Measurements from ENCODE around the gene F13A1. TPM values are rescaled to one million over a fixed set of nuclear protein-coding genes. Genes with fewer than 3 reads are reported as not detected.

Gene F13A1
- total RNA-seq, 1 experiment from 2014 or later, result 0.03 TPM

DNA sequence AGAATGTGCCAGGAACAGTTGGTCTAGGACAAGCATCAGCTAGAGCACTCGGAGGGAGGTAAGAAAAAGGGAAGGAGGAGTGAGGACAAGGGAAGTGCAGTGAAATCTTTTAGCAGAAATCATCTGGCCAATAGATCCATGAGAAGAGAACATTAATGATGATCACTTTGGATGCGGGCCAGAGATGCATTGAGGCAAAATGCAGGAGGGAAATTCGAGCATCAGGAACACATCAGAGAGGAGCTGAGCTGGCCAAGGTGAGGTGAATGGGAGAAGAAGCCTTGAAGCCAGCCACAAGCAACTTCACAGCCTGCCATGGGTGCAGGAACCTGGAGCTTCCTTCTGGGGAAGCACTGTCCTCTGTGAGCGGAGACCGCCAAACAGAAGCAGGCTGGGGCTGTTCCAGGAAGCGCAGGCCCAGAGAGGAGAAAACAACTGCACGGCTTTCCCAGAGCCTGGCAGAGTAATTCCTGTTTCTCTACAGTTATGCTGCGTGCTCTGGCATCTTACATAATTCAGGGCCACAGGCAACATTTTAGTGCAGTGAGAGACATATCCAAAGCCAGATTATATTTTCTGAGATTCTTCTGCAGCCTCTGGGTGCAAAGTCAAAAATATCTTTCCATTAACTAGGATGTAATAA lies 143.8 kb downstream of the F13A1 start:
- in situ Hi-C loops (cut with HindIII; ENCODE audit: low pct_unique_long_range_greater_than_20kb, low sequenced_read_pairs), result no loop called here
- DNase-seq (ENCODE audit: low read depth, low spot score), result no peak

- in situ Hi-C loops (cut with HindIII; ENCODE audit: low pct_unique_long_range_greater_than_20kb, low sequenced_read_pairs), result no loop called here
- DNase-seq (ENCODE audit: low read depth, low spot score), result no peak
These were observed 144.3 kb downstream of the F13A1 start for GRCh38 chr6:6176127-6176526.

GRCh38 chr6:6169141-6169540 lies 151.3 kb downstream of the F13A1 start:
- no peak for DNase-seq (ENCODE audit: low read depth, low spot score)
- in situ Hi-C loops (cut with HindIII; ENCODE audit: low pct_unique_long_range_greater_than_20kb, low sequenced_read_pairs), result no loop called here

- DNase-seq (ENCODE audit: low read depth, low spot score), result no peak
- in situ Hi-C loops (cut with HindIII; ENCODE audit: low pct_unique_long_range_greater_than_20kb, low sequenced_read_pairs), result no loop called here
These were observed 154.4 kb downstream of the F13A1 start for GRCh38 chr6:6166064-6166463.

DNA sequence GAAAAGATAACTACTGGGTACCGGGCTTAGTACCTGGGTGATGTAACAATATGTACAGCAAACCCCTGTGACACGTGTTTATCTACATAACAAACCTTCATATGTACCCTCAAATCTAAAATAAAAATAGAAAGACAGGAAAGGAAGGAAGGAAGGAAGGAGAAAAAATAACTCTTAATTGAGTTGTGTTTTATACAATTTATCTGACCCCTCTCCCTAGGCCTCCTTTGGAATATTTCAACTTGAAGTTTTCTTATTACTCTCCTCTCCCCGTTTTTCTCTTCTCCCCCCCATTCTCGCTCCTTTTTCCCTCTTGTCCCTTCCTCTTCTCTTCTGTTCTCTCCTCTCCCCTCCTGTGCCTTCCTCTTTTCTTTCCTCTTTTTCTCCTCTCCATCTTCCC lies 156.1 kb downstream of the F13A1 start:
- no peak for DNase-seq (ENCODE audit: low read depth, low spot score)
- in situ Hi-C loops (cut with HindIII; ENCODE audit: low pct_unique_long_range_greater_than_20kb, low sequenced_read_pairs), result no loop called here

- in situ Hi-C loops (cut with HindIII; ENCODE audit: low pct_unique_long_range_greater_than_20kb, low sequenced_read_pairs), result no loop called here
- DNase-seq (ENCODE audit: low read depth, low spot score), result no peak
These were observed 166.1 kb downstream of the F13A1 start for GRCh38 chr6:6154335-6154734.

DNA sequence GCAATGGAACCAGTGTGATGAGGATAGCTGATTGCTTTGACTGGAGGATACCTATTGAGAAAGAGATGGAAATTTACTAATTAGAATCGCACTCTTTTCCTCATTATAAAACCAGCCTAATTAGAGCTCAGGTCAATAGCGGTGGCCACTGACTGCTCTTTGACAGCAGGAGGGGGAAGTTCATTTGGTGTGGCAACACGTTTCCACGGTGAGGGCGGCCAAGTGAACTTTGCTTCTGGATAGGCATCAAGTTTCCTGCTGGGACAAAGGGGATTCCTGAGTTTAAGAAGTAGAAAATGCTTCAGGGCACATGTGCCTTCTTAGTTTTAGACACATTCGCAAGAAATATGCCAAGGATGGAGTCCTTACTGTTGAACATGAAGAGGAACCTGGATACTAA lies 168.4 kb downstream of the F13A1 start:
- no peak for DNase-seq (ENCODE audit: low read depth, low spot score)
- in situ Hi-C loops (cut with HindIII; ENCODE audit: low pct_unique_long_range_greater_than_20kb, low sequenced_read_pairs), result no loop called here

GRCh38 chr6:6148192-6148815 lies 172.2 kb downstream of the F13A1 start:
- in situ Hi-C loops (cut with HindIII; ENCODE audit: low pct_unique_long_range_greater_than_20kb, low sequenced_read_pairs), result no loop called here
- DNase-seq (ENCODE audit: low read depth, low spot score), result no peak

- in situ Hi-C loops (cut with HindIII; ENCODE audit: low pct_unique_long_range_greater_than_20kb, low sequenced_read_pairs), result no loop called here
- DNase-seq (ENCODE audit: low read depth, low spot score), result peak; percentile 93
These were observed 188.9 kb downstream of the F13A1 start for GRCh38 chr6:6131492-6132109.

DNA sequence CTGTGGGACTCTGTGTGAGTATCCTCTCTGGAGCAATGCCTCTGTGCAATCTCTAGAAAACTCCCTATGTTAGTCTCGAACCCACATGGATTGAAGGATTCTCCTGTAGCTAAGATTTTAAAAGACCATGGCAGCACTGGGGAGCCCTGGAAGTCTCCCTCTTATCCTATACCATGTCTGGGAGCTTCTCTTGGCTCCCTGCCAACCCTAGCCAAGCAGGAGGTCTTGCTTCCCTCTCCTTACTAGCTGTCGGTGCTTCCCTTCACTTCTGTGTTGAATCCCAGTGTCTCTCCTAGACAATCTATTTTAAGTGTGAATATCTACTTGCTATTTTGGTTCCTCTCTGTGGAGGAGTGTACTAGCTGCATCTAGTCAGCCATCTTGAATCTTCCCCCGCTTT lies 195.0 kb downstream of the F13A1 start:
- in situ Hi-C loops (cut with HindIII; ENCODE audit: low pct_unique_long_range_greater_than_20kb, low sequenced_read_pairs), result no loop called here
- no peak for DNase-seq (ENCODE audit: low read depth, low spot score)

DNA sequence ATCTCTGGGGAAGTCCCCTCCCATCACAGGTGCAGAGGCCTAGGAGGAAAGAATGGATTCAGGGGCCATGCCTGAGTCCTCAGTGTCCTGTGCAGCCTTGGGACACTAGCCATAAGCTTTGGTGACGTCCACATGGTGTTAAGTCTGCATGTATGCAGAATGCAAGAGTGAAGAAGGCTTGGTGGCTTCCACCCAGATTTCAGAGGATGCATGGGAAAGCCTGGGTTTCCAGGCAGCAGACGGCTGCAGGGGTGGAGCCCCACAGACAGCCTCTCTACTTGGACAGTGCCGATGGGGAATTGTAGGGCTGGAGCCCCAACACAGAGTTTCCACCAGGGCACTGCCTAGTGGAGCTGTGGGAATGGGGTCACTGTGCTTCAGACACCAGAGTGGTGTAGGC lies 196.7 kb downstream of the F13A1 start:
- in situ Hi-C loops (cut with HindIII; ENCODE audit: low pct_unique_long_range_greater_than_20kb, low sequenced_read_pairs), result no loop called here

DNA sequence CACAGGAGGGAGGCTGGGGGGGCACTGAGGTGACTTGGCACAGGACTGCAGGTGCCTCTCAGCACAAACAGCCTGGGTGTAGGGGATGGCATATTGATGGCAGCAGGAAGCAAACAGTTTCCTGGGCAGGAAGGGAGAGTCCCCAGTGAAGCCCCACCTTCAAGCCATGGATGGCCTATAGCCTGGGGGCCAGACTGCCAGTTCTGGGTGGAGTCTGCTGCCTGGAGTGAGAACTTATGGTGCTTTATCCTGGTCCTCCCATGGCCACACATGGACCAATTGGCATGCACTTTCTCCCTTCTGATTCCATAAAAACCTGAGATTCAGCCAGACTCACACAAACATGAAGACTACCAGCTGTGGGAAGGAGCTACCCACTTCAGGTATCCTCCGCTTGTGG lies 198.5 kb downstream of the F13A1 start:
- in situ Hi-C loops (cut with HindIII; ENCODE audit: low pct_unique_long_range_greater_than_20kb, low sequenced_read_pairs), result no loop called here
- no peak for DNase-seq (ENCODE audit: low read depth, low spot score)

More for the DNA sequence above, 196.7 kb downstream of the F13A1 start:
- DNase-seq (ENCODE audit: low read depth, low spot score), result no peak

DNA sequence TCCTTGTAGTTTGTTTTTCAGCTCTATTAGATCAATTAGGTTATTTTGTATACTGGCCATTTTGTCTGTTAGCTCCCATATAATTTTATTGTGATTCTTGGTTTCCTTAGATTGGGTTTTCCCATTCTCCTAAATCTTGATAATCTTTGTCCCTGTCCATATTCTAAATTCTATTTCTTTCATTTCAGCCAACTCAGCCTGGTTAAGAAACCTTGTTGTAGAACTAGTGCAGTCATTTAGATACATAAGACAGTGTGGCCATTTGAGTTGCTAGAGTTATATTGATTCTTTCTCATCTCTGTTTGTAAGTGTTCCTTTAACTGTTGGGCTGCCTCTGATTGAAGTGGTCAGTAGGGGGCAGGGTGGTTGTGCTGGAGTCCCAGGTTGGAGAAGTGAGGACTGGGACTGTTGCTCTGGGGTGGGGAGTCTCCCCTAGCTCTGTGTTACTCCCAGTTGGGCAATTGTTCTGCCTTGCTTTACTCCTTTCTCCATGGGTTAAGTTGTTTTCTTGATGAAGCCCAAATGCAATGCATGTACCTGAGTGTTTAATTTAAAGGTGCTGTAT lies 214.9 kb downstream of the F13A1 start:
- peak; percentile 51 for DNase-seq (ENCODE audit: low read depth, low spot score)
- in situ Hi-C loops (cut with HindIII; ENCODE audit: low pct_unique_long_range_greater_than_20kb, low sequenced_read_pairs), result no loop called here

Small RNA genes lying within 50 kb of the gene (small RNA-seq; reads per million reads assigned to genes)
- 0 reads per million in 2 experiments for gene MIR7853

Measured in SK-MEL-5 (cell line).